ENCODE data around the gene LHFPL3. TPM values are rescaled to one million over a fixed set of nuclear protein-coding genes. Genes with fewer than 3 reads are reported as not detected.

The LHFPL3 gene
- total and polyA plus RNA-seq, 2 of the 13 experiments (the other 11 are each of a cell fraction or from before 2014, with no cell fraction given) = not detected

DNA sequence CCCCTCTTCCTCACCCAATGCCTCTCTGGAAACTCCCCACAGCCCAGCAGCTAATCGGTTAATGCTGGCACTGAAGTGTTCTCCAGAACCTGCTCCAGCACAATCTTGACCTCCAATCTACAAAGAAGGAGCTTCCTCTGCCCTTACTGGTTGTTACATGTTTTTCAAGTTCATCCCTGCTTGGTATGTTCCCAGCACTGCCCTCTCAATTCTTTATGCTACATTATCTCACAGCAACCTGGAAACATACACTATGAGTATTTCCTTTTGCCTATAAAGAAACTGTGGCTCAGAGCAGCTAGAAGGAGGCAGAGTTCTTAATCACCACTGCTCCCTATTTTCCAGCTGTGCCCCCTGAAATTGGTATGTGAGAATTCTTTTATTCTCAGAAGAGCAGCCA is 601.5 kb downstream of the LHFPL3 start:
- H2AFZ ChIP-seq (ENCODE audit: low read length) = no peak overlapping the region
- no peak overlapping the region for H3K27ac ChIP-seq (ENCODE audit: extremely low read length, insufficient read depth, low read length)
- H3K4me2 ChIP-seq (ENCODE audit: low read depth, low read length) = no peak overlapping the region
- DNase-seq (ENCODE audit: low spot score) (no peak), FAIRE-seq (no peak), ATAC-seq (no peak)
- WGBS (ENCODE audit: low lambda C conversion rate) = 52% methylated on average over 1 of the region's 1 CpG
- H3K36me3 ChIP-seq (replicated peaks in 1 of 2; ENCODE audit: control insufficient read depth in 1 of 2, insufficient read depth in 2 of 2, low read length in 2 of 2) = no peaks in the 10 kb centered on the region
- in situ Hi-C loops (cut with HindIII; ENCODE audit: extremely low pct_ligation_motif_present, low pct_unique_long_range_greater_than_20kb) = no loop called here
- ChIA-PET CTCF (ENCODE audit: low intra/inter-chr PET ratio, low total read pairs) (no interaction called here), POLR2A (no interaction called here)
- no TSS peak for BruUV-seq (replicated peaks)
- TF ChIP-seq ZNF317 (CRISPR knock-in tag; IDR thresholded peaks at IDR 0.05) = no peak
- no peak for TF ChIP-seq KMT2A (CRISPR knock-in tag; IDR thresholded peaks at IDR 0.05)
- TF ChIP-seq THYN1 (CRISPR knock-in tag; IDR thresholded peaks at IDR 0.05; ENCODE audit: borderline replicate concordance, low read depth) = no peak
- TF ChIP-seq ZNF878 (CRISPR knock-in tag; IDR thresholded peaks at IDR 0.05) = no peak
- no peak for TF ChIP-seq FOXC1 (CRISPR knock-in tag; IDR thresholded peaks at IDR 0.05; ENCODE audit: borderline replicate concordance)
- no peak for TF ChIP-seq KLF12 (CRISPR knock-in tag; IDR thresholded peaks at IDR 0.05; ENCODE audit: borderline replicate concordance)
- TF ChIP-seq, protein P1, sequence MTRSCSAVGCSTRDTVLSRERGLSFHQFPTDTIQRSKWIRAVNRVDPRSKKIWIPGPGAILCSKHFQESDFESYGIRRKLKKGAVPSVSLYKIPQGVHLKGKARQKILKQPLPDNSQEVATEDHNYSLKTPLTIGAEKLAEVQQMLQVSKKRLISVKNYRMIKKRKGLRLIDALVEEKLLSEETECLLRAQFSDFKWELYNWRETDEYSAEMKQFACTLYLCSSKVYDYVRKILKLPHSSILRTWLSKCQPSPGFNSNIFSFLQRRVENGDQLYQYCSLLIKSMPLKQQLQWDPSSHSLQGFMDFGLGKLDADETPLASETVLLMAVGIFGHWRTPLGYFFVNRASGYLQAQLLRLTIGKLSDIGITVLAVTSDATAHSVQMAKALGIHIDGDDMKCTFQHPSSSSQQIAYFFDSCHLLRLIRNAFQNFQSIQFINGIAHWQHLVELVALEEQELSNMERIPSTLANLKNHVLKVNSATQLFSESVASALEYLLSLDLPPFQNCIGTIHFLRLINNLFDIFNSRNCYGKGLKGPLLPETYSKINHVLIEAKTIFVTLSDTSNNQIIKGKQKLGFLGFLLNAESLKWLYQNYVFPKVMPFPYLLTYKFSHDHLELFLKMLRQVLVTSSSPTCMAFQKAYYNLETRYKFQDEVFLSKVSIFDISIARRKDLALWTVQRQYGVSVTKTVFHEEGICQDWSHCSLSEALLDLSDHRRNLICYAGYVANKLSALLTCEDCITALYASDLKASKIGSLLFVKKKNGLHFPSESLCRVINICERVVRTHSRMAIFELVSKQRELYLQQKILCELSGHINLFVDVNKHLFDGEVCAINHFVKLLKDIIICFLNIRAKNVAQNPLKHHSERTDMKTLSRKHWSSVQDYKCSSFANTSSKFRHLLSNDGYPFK (CRISPR knock-in tag; IDR thresholded peaks at IDR 0.05; ENCODE audit: borderline replicate concordance) = no peak
- H3K27me3 ChIP-seq (ENCODE audit: control insufficient read depth in 1 of 2, insufficient read depth in 2 of 2, low read length in 2 of 2) = 0 out of 5 replicates have a peak, but pooled peaks cover 0 to 3% of the 10 kb centered on the region in 2 experiments
- no peak overlapping the region for H3K9ac ChIP-seq (ENCODE audit: insufficient read depth, low read depth, low read length)
- intact Hi-C loops (cut with micrococcal nuclease; ENCODE audit: unreplicated experiment) = no loop called here
- H3K4me1 ChIP-seq (ENCODE audit: insufficient read depth, low read length) = peaks cover 38% of the 10 kb centered on the region
- no peaks in the 10 kb centered on the region for H3K9me3 ChIP-seq (ENCODE audit: low read length)
- no peaks in the 10 kb centered on the region for H3K79me2 ChIP-seq (ENCODE audit: insufficient read depth, low read length)
- H3K4me3 ChIP-seq (replicated peaks in 1 of 3; ENCODE audit: insufficient read depth in 1 of 3, low read depth in 2 of 3, low read length in 3 of 3) = no peak overlapping the region
- H4K20me1 ChIP-seq (ENCODE audit: insufficient read depth, low read length) = no peaks in the 10 kb centered on the region
